Loucy (cell line): Measurements from ENCODE around the gene SCN9A.

Experiments
- H2AFZ ChIP-seq: fragments of 200-600 bp; sonication (generic); 2 replicates; pipeline ENCODE4 v1.6.0; 2016; ENCODE audit warnings: antibody characterized with exemption, mild to moderate bottlenecking, low read length, moderate library complexity
- H3F3A ChIP-seq: fragments of 200-600 bp; 2 replicates; pipeline ENCODE4 v1.6.0; 2016; ENCODE audit warnings: antibody characterized with exemption, low read depth, mild to moderate bottlenecking
- H3K27me3 ChIP-seq: fragments of 200-600 bp; sonication (generic); 2 replicates; pipeline ENCODE4 v1.6.1; 2014; ENCODE audit warnings: low read length, mild to moderate bottlenecking; ENCODE audit not compliant: insufficient read depth, poor library complexity, severe bottlenecking
- H3K36me3 ChIP-seq: fragments of 200-600 bp; sonication (generic); 2 replicates; pipeline ENCODE4 v1.6.1; 2016; ENCODE audit warnings: low read length; ENCODE audit not compliant: insufficient read depth
- H3K4me1 ChIP-seq: fragments of 200-600 bp; sonication (generic); 2 replicates; pipeline ENCODE4 v1.5.1; 2014; ENCODE audit warnings: low read length, mild to moderate bottlenecking; ENCODE audit not compliant: insufficient read depth, poor library complexity, severe bottlenecking
- H3K4me2 ChIP-seq: fragments of 200-600 bp; sonication (generic); 2 replicates; pipeline ENCODE4 v1.6.0; 2014; ENCODE audit warnings: antibody characterized with exemption, low read length, low read depth, mild to moderate bottlenecking; ENCODE audit not compliant: poor library complexity, severe bottlenecking
- H3K4me3 ChIP-seq: fragments of 200-600 bp; sonication (generic); 2 replicates; pipeline ENCODE4 v1.5.1; 2014; ENCODE audit warnings: low read length, mild to moderate bottlenecking, mixed read lengths; ENCODE audit not compliant: poor library complexity, severe bottlenecking
- H3K79me2 ChIP-seq: fragments of 200-600 bp; sonication (generic); 2 replicates; pipeline ENCODE4 v1.6.1; 2014; ENCODE audit warnings: low read length; ENCODE audit not compliant: insufficient read depth
- H3K9ac ChIP-seq: fragments of 200-600 bp; sonication (generic); 2 replicates; pipeline ENCODE4 v1.6.0; 2014; ENCODE audit warnings: mild to moderate bottlenecking, low read depth, low read length, moderate library complexity; ENCODE audit not compliant: poor library complexity, severe bottlenecking
- H3K9me2 ChIP-seq: fragments of 200-600 bp; sonication (generic); replicated peaks from 2 replicates; pipeline ENCODE4 v1.6.1; 2016; ENCODE audit warnings: low read depth, low read length, mixed read lengths
- H3K9me3 ChIP-seq: fragments of 200-600 bp; sonication (generic); 2 replicates; pipeline ENCODE4 v1.6.1; 2014; ENCODE audit warnings: mild to moderate bottlenecking, antibody characterized with exemption, low read length, low read depth; ENCODE audit not compliant: insufficient read depth
- H4K20me1 ChIP-seq: fragments of 200-600 bp; sonication (generic); 2 replicates; pipeline ENCODE4 v1.6.0; 2014; ENCODE audit warnings: antibody characterized with exemption, low read length, mild to moderate bottlenecking; ENCODE audit not compliant: insufficient read depth, poor library complexity, severe bottlenecking
- CTCF ChIP-seq: fragments of 200-600 bp; sonication (generic); conservative IDR thresholded peaks from 2 replicates; pipeline ENCODE4 v1.5.1; 2014; ENCODE audit warnings: mild to moderate bottlenecking, antibody characterized with exemption, low read length
- EZH2phosphoT487 ChIP-seq: fragments of 200-600 bp; IDR thresholded peaks from 2 replicates; pipeline ENCODE4 v1.6.1; 2018; ENCODE audit warnings: antibody characterized with exemption, mild to moderate bottlenecking, moderate library complexity, borderline replicate concordance

The SCN9A gene

DNA sequence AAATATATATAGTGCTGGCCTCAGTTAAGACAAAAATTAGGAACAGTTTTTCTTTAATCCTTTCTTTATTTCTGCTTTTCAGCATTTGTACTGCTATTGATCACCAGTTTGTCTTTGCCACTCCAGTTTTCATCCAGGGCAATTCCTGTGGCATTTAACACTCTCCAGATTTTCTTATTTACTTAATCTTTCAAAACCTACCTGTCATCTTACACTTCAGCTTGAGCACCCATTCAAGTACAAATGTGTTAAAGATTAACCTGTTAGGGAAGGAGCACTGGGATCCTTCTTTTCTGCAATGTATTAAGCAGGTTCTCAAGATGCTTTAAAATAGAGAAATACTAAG lies 146.1 kb downstream of the SCN9A start:
- no peaks in the 10 kb centered on the region for H3K27me3 ChIP-seq

GRCh38 chr2:166224197-166224596 lies 151.5 kb downstream of the SCN9A start:
- Histone ChIP-seq H3K36me3 (no peaks in the 10 kb centered on the region), H3K9me2 (no peaks in the 10 kb centered on the region), H2AFZ (no peak overlapping the region), H4K20me1 (no peaks in the 10 kb centered on the region), H3K4me2 (no peak overlapping the region), H3K27me3 (no peaks in the 10 kb centered on the region), H3F3A (no peaks in the 10 kb centered on the region), H3K79me2 (no peaks in the 10 kb centered on the region), H3K4me3 (no peak overlapping the region), H3K9me3 (no peaks in the 10 kb centered on the region), H3K4me1 (no peaks in the 10 kb centered on the region), H3K9ac (no peak overlapping the region)
- TF ChIP-seq EZH2phosphoT487 (no peak), CTCF (no peak)

More for the DNA sequence above, 146.1 kb downstream of the SCN9A start:
- H3K4me2 ChIP-seq: no peak overlapping the region
- H4K20me1 ChIP-seq: no peaks in the 10 kb centered on the region
- H3K4me3 ChIP-seq: no peak overlapping the region
- H3K79me2 ChIP-seq: no peaks in the 10 kb centered on the region
- no peaks in the 10 kb centered on the region for H3K9me3 ChIP-seq
- no peak overlapping the region for H2AFZ ChIP-seq
- no peak overlapping the region for H3K9ac ChIP-seq
- H3F3A ChIP-seq: no peaks in the 10 kb centered on the region
- no peaks in the 10 kb centered on the region for H3K4me1 ChIP-seq
- H3K36me3 ChIP-seq: no peaks in the 10 kb centered on the region
- H3K9me2 ChIP-seq: no peaks in the 10 kb centered on the region
- TF ChIP-seq EZH2phosphoT487 (no peak), CTCF (no peak)

- Histone ChIP-seq H3K4me2 (no peak overlapping the region), H3K4me1 (no peaks in the 10 kb centered on the region), H3F3A (no peaks in the 10 kb centered on the region), H3K79me2 (no peaks in the 10 kb centered on the region), H3K27me3 (no peaks in the 10 kb centered on the region), H3K4me3 (no peak overlapping the region), H2AFZ (no peak overlapping the region), H3K36me3 (no peaks in the 10 kb centered on the region), H3K9me3 (no peaks in the 10 kb centered on the region), H3K9me2 (no peaks in the 10 kb centered on the region), H3K9ac (no peak overlapping the region), H4K20me1 (no peaks in the 10 kb centered on the region)
- TF ChIP-seq CTCF (no peak), EZH2phosphoT487 (no peak)
Observed at GRCh38 chr2:166223298-166223697, 152.4 kb downstream of the SCN9A start.
